Fibroblast of the aortic adventitia (primary cell): ENCODE data around the gene GALK1. TPM values are rescaled to one million over a fixed set of nuclear protein-coding genes. Genes with fewer than 3 reads are reported as not detected.

ENCODE experiments used
- DNase-seq: peaks from one replicate; pipeline ENCODE4 v3.0.0-alpha.2; 2010; ENCODE audit warnings: low read depth
- H3K4me3 ChIP-seq: 2 replicates; pipeline ENCODE4 v1.5.1; 2011; ENCODE audit warnings: low read depth, mild to moderate bottlenecking, control low read depth, low read length, moderate library complexity
- CTCF ChIP-seq: IDR thresholded peaks from 2 replicates; pipeline ENCODE4 v1.5.1; 2011; ENCODE audit warnings: mild to moderate bottlenecking, low read length, control low read depth, inconsistent platforms; ENCODE audit not compliant: insufficient read depth
- total RNA-seq: library from RNA; depleted of rRNA; stranded (reverse); fragments of >200 nt; gene quantifications from 2 replicates; pipeline ENCODE4 v1.2.3, GENCODE V29; 2012; ENCODE audit warnings: low replicate concordance

GALK1 gene
- total RNA-seq, 1 donor: 35.9 TPM

- no peak overlapping the region for H3K4me3 ChIP-seq
- no peak for DNase-seq
- TF ChIP-seq CTCF: no peak
Observed at GRCh38 chr17:75740631-75741077, 24.3 kb downstream of the GALK1 start.

GRCh38 chr17:75740215-75740614 lies 24.8 kb downstream of the GALK1 start:
- no peak overlapping the region for H3K4me3 ChIP-seq
- TF ChIP-seq CTCF: no peak
- no peak for DNase-seq

- no peak for DNase-seq
- no peak for TF ChIP-seq CTCF
- no peak overlapping the region for H3K4me3 ChIP-seq
Observed at GRCh38 chr17:75739801-75740200, 25.2 kb downstream of the GALK1 start.

GRCh38 chr17:75739174-75739573 lies 25.8 kb downstream of the GALK1 start:
- no peak overlapping the region for H3K4me3 ChIP-seq
- no peak for TF ChIP-seq CTCF
- no peak for DNase-seq

- DNase-seq: no peak
- no peak for TF ChIP-seq CTCF
- H3K4me3 ChIP-seq: no peak overlapping the region
Observed at GRCh38 chr17:75738218-75738802, 26.7 kb downstream of the GALK1 start.

GRCh38 chr17:75737133-75737962 lies 27.6 kb downstream of the GALK1 start:
- no peak overlapping the region for H3K4me3 ChIP-seq
- TF ChIP-seq CTCF: no peak
- DNase-seq: no peak
